Epidermal melanocyte (primary cell): ENCODE data around the gene RFPL2.
"Not testable (repeated sequence)": the region's sequence is repeated elsewhere in the genome, so short reads cannot be mapped to it uniquely, and the experiment has no call there.

Experiments used
- DNase-seq: peaks from one replicate; pipeline ENCODE4 v3.0.0; 2011; ENCODE audit warnings: low spot score; ENCODE audit not compliant: insufficient read length

Gene RFPL2

DNA sequence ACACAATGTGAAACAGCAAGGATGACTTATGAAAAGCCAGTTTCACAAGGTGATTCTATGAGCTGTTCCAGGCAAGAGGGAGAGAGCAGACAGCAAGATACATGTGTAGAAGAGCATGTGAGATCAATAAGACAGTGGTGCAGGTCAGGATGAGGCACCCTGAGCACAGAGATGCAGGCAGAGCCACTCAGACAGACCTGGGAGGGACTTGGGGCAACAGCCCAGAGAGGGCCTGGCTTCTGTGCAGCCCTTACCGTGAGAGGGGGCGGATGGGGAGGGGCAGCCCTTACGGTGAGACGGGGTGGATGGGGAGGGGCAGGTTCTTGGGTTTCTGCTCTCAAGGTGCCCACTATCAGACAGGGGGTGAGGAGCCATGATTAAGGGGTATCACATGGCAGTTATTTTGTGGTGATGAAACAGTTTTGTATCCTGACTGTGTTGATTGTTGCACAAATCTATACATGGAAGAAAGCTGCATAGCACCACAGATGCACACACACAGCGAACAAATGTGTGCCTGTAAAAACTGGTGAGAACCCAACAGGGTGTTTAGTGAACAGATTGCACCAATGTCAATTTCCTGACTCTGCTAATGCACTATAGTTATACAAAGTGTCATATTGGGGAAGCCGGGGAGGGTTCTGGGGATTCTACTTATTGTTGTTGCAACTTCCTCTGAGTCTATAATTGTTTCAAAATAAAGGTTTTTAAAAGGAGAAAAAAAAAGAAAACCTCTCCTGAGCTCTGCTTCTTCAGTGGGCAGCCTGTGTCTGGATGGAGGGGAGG is 40.6 kb downstream of the RFPL2 start:
- no peak for DNase-seq

DNA sequence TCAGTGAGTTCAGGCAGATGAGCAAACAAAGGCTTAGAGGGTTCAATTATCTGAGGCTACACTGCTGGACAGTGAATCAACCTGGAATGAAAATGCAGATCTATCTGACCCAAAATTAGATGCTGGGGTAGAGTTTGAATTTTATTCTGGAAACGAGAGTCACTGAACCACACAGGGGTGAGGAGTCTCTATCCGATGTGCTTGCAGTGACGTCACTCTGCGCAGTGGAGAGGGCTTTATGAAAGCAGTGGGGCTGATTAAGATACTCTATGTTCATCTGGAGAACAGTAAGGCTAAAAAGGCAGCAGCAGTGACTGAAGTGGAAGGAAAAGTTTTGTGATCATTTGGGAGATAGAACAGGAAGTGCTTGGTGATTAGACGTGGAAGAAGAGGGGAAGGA is 44.5 kb downstream of the RFPL2 start:
- not testable (repeated sequence) for DNase-seq

DNA sequence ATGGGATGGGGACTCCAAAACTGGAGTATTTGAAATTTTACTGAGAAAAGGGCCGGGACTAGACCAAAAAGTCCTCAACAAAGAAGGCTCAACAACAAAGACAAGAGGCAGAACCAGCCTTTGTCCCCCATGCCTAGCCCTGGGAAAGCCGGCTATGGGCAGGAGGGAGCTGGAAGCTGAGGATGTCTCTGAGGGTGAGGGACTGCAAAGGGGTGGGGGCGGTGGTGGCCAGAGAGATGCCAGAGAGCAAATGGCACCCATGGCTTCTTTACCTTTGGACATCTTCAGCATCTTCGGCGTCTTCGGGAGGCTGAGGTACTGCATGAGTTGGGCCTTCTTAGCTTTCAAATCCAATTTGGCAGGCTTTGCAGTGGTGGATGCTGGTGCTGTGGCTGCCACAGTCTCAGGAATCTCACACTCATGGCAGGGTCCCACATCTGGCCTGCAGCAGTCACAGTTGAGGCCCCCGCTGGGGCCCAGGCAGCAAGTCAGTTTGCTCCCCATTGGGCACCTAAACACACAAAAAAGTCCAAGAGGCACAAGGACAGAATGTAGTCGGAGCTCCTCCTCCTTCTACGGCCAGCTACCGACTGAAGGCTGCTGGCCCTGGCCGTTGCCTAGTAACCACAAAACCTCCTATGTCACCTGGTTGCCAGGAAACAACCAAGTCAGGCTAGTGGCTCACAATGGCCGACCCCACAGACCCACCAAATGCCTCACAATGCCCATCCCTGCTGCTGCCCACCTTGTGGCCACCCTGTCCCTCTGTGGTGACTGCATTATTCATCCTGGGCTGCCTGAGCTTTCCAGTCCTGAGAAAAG is 46.0 kb downstream of the RFPL2 start, which contains the start of gene C22orf42:
C22orf42 (minus strand) TSS at position 592 of the 822 bp plus-strand sequence; CDS start at position 504, 88 bp downstream.
- no peak for DNase-seq

DNA sequence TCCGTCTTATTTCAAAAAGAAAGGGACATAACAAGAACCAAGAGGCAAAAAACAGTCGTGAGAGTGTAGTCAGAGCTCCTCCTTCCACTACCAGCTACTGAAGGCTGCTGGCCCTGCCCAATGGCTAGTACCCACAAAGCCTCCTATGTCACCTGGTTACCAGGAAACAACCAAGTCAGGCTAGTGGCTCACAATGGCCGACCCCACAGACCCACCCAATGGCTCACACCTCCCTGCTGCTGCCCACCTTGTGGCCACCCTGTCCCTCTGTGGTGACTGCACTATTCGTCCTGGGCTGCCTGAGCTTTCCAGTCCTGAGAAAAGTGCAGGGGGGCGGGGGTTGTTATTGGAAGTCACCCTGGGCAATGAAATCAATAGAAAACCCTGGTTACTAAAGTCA is 47.2 kb downstream of the RFPL2 start:
- DNase-seq, result not testable (repeated sequence)

DNA sequence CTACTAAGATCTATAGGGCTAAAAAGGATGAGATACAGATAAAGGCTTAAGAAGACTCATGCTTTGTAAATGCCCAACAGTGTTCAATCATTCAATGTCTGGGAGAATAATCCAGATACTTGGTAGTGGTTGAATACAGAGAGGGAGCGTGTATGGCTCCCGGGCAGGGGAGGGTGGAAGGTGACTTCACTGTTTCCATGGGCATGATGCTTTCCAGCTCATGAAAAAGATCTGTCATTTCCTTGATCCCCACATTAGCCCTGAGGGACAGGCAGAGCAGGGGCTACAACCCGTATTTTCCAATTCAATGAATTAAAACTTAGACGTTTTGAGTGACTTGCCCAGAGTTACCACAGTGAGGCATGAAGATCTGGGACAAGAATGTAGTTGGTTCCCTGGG is 50.1 kb downstream of the RFPL2 start:
- not testable (repeated sequence) for DNase-seq

DNA sequence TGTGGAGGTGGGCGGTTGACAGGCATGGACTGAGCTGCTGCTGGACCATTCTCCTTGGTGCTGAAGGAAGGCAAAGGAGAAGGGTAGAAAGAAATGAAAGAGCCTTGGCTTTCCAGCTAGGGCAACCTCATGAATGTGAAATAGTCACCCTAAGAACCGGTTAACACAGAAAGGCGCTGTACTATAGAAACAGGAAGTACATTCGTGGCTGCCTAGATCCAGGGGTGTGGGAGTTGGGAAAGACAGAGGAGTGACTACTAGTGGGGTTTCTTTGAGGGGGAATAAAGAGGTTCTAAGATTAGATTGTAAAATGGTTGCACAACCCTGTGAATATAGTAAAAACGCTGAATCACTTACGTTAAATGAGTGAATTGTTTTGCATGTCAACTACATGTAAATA is 53.2 kb downstream of the RFPL2 start:
- DNase-seq, result not testable (repeated sequence)

DNA sequence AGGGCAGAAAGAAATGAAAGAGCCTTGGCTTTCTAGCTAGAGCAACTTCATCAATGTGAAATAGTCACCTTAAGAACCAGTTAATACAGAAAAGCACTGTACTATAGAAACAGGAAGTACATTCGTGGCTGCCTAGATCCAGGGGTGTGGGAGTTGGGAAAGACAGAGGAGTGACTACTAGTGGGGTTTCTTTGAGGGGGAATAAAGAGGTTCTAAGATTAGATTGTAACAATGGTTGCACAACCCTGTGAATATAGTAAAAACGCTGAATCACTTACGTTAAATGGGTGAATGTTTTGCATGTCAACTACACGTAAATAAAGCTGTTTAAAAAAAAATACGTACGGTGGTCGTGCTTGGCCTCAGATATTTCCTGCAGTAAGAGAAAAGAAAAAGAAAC is 54.2 kb downstream of the RFPL2 start:
- DNase-seq, result not testable (repeated sequence)

DNA sequence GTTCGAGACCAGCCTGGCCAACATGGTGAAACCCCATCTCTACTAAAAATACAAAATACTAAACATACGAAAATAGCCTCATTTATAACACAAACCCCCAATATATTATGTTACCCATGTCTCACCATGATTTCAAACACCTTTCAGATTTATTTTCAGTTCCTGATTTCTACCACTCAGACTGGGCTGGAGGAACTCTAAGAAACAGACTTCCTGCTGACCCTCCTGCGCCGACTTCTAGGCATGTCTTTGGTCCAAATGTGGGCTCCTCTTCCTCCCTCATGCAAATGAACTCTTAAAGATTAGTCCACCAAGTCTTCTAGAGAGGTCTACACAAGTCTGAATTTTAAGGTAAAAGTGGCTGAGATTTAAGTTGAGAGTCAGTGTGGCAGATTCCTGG is 56.5 kb downstream of the RFPL2 start:
- not testable (repeated sequence) for DNase-seq

DNA sequence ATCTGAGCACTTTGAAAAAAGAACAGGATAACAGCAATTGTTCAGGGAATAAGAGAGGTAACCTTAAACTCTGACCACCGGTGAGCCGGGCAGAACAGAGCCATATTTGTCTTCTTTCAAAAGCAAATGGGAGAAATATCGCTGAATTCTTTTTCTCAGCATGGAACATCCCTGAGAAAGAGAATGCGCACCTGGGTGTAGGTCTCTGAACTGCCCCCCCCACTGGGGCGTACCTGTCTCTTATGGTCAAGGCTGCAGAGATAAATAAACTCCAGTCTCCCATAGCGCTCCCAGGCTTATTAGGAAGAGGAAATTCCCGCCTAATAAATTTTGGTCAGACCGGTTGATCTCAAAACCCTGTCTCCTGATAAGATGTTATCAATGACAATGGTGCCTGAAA is 57.7 kb downstream of the RFPL2 start:
- DNase-seq, result not testable (repeated sequence)

DNA sequence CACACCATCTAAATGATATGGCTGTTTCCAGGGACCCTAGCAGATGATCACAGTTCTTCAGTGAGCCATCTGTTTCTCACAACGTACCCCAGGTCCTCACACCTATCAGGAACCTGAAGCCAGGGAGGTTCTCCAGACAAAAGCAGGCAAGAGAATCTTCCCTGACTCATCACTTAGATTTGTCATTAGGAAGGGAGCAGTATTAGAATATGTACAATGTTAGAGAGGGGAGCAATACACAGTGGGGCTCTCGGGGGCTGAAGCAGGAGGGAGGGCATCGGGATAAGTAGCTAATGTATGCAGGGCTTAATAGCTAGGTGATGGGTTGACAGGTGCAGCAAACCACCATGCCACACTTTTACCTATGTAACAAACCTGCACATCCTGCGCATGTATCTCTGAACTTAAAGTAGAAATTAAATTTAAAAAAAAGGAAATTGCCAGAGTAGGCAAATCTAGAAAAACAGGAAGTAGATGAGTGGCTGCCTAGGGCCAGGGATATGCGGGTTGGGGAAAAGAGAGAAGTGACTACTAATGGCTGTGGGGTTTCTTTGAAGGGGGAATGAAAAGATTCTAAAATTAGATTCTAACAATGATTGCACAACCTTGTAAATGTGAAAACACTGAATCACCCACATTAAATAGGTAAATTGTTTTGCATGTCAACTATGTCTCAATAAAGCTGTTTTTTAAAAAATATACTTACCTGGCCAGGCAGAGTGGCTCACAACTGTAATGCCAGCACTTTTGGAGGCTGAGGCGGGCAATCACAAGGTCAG is 60.2 kb downstream of the RFPL2 start:
- no peak for DNase-seq

DNA sequence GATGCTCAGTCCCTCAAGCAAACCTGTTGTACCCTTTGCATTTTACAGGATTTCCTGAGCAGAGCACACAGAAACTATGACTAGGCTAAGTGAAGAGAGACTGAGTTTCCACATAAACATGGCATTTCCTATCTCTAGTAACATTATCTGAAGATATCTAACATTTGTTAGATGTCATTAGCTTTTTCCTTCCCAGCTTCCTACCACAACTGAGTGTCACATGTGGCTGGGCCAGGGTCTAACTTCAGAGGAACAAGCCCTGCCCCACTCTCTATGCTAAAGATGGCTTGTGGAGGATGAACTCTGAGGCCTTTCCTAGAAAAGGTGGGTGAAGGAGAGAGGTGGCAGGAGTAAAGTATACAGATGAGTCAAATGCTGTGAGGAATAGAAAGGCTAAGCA is 62.3 kb downstream of the RFPL2 start:
- no peak for DNase-seq

DNA sequence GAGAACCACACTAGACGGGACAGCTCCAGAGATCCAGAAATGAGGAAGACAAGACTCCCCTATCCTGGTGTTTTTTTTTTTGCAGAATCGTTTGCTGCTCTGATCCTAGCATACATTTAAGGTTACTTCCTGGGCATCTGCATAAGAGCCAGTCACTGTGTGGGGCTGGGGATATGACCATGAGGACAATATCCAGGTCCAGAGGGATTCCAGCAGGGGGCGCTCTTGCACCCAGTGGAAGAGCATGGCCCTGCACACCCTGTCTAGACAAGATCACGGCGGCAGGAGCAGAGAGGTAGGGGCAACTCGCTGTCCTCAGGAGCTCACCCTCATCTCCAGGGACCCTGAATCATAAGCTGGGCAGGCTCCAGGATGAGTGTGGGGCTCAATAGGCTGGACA is 64.2 kb downstream of the RFPL2 start:
- not testable (repeated sequence) for DNase-seq
